ENCODE results near the gene BLOC1S1.
A peak's percentile ranks its signal among the peaks of the same experiment; 100 is the strongest.

Gene BLOC1S1

GRCh38 chr12:55712700-55713415 lies 3.0 kb upstream of the BLOC1S1 start:
- no peak for DNase-seq

- no peak for DNase-seq
Measured at GRCh38 chr12:55713721-55714120, 2.1 kb upstream of the BLOC1S1 start.

- DNase-seq, result no peak
Measured at GRCh38 chr12:55715169-55715764, 579 bp upstream of the BLOC1S1 start.

- no peak for DNase-seq
Measured at GRCh38 chr12:55716582-55716957, 724 bp downstream of the BLOC1S1 start.

GRCh38 chr12:55717011-55718007 lies 1.5 kb downstream of the BLOC1S1 start:
- no peak for DNase-seq

- no peak for DNase-seq
Measured at GRCh38 chr12:55718015-55718414, 2.2 kb downstream of the BLOC1S1 start.

- DNase-seq, result no peak
Measured at GRCh38 chr12:55718624-55719275, 2.9 kb downstream of the BLOC1S1 start.

- no peak for DNase-seq
Measured at GRCh38 chr12:55719371-55719770, 3.5 kb downstream of the BLOC1S1 start.

GRCh38 chr12:55720071-55720564 lies 4.3 kb downstream of the BLOC1S1 start, which contains the start of gene RDH5:
RDH5 (plus strand) TSS chr12:55720393; CDS start chr12:55721185, 792 bp downstream.
- DNase-seq, result no peak

GRCh38 chr12:55720894-55721444 lies 5.1 kb downstream of the BLOC1S1 start:
- DNase-seq, result no peak

GRCh38 chr12:55721601-55722213 lies 5.9 kb downstream of the BLOC1S1 start:
- no peak for DNase-seq

GRCh38 chr12:55722948-55723347 lies 7.1 kb downstream of the BLOC1S1 start:
- no peak for DNase-seq

GRCh38 chr12:55723516-55724225 lies 7.8 kb downstream of the BLOC1S1 start:
- no peak for DNase-seq

- peak; percentile 47 for DNase-seq
Measured at GRCh38 chr12:55724226-55724939, 8.5 kb downstream of the BLOC1S1 start.

GRCh38 chr12:55724940-55725309 lies 9.1 kb downstream of the BLOC1S1 start:
- no peak for DNase-seq

GRCh38 chr12:55725556-55725955 lies 9.7 kb downstream of the BLOC1S1 start:
- DNase-seq, result no peak

GRCh38 chr12:55726971-55727370 lies 11.1 kb downstream of the BLOC1S1 start:
- no peak for DNase-seq

- DNase-seq, result peak; percentile 17
Measured at GRCh38 chr12:55727643-55728185, 11.9 kb downstream of the BLOC1S1 start.

- peak; percentile 27 for DNase-seq
Measured at GRCh38 chr12:55728186-55728938, 12.5 kb downstream of the BLOC1S1 start.
